A549 treated with AZD9567 at 1 μM for 4 hours (cell line): Measurements from ENCODE around the gene PNMA3. TPM values are rescaled to one million over a fixed set of nuclear protein-coding genes. Genes with fewer than 3 reads are reported as not detected.

ENCODE experiments used
- total RNA-seq: library from RNA; stranded (reverse); fragments of 200-300 nt; extraction: Qiagen RNA extraction; gene quantifications from 5 replicates; pipeline ENCODE4 v1.2.3, GENCODE V29; 2022; ENCODE audit not compliant: insufficient read depth

The PNMA3 gene
- 0.13 to 0.20 TPM (median 0.16 TPM) in 4 of 5 replicates, not detected in the other for total RNA-seq

DNA sequence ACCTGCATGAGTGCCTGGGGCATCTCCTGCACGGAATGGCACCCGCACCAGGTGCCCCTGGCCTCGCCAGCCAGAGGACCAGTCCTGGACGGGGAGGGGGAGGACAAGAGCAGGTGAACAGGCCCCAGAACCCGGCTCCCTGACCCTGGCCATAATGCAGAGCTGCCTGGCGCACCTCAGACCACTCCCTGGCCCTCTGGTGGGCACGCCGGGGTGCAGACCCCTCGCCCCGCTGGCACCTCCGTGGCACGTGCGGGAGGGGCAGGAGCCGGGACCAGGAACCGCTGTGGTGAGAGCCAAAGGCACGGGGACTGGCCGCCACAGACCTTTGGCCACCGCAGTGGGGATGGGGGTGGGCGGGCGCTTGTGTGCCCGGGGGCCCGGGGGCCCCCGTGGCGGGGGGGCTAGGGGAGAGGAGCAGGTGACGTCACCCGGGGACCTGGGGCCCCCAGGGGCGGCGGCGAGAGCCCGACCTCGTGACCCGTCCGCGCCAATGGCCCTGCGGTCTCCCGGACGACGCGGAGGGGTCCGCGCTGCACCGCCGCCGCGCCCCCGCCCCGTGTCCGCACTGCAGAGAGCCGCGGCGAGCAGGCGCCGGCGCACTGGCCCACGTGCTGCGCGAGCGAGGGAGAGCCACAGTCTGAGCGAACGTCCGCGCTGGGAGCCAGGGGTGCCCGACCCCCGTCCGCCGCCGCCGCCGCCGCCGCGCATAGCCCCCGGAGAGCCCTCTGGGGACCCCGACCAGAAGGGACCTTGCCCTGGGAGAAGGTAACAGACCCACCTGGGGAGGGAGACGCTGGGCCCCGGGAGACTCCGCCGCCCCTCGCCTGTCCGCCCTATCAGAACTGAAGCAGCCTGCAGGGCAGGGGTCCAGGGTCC is at the start of gene PNMA3:
Gene PNMA3 (plus strand): TSS at position 600 of the 879 bp plus-strand sequence. CDS start 586 bp downstream, outside the sequence.

GRCh38 chrX:153071909-153072583 is 15.8 kb downstream of the PNMA3 start, which contains the start of gene PNMA6A:
Gene PNMA6A, plus strand, starts transcription at chrX:153072454. Its CDS starts 609 bp downstream, at chrX:153073063.

Other genes with a start within 250 kb of the PNMA3 start
- 70.3 to 87.6 TPM (median 75.6 TPM) in 5 replicates for gene CETN2, start 225.7 kb upstream of the PNMA3 start, total RNA-seq
- 43.7 to 45.5 TPM (median 45.0 TPM) in 5 replicates for gene NSDHL, start 225.4 kb upstream of the PNMA3 start, total RNA-seq
- gene ZNF185, start 158.4 kb upstream of the PNMA3 start, total RNA-seq, result 6.9 to 10.5 TPM (median 7.7 TPM) in 5 replicates
- gene PNMA5, start 62.4 kb upstream of the PNMA3 start, total RNA-seq, result not detected in 5 replicates
- gene PNMA6A, start 16.0 kb downstream of the PNMA3 start, total RNA-seq, result 4.2 to 7.8 TPM (median 4.7 TPM) in 5 replicates
- 0.12 to 0.18 TPM (median 0.13 TPM) in 3 of 5 replicates, not detected in the others for gene MAGEA1, start 122.8 kb downstream of the PNMA3 start, total RNA-seq